Stimulated activated CD4-positive, alpha-beta T cell treated with anti-CD3 and anti-CD28 coated beads, Interleukin-4, amount 100 ng/mL, for 48 hours (primary cell): Measurements from ENCODE around the gene HSPB2.

Experiments used
- DNase-seq, 2 donors: peaks; one replicate each; pipeline ENCODE4 v3.0.0-alpha.2; 2020; ENCODE audit warnings: low read depth in 2 of 2

The HSPB2 gene

DNA sequence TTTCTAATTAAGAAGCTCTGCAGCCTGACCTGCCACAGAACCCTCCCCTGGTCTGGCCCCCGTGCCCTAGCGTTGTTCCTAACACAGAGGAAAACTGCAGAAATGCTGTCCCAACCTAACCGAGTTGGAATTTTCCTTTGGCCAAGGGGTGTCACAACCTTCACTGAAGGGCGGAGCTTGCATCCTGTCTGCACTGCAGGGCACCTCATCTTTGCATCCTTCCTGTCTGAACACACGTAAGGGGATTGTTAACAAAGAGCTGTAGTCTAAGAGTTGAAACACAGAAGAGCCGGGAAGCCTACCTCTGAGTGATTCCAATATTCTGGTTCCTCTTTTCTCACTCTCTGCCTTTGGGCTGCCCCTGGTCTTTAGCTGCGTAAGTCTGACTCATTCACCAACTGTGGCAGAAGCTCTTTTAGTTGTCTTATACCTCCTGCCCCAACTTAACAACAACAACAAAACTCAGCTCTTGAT, 26.2 kb downstream of the HSPB2 start:
- no peak for DNase-seq

DNA sequence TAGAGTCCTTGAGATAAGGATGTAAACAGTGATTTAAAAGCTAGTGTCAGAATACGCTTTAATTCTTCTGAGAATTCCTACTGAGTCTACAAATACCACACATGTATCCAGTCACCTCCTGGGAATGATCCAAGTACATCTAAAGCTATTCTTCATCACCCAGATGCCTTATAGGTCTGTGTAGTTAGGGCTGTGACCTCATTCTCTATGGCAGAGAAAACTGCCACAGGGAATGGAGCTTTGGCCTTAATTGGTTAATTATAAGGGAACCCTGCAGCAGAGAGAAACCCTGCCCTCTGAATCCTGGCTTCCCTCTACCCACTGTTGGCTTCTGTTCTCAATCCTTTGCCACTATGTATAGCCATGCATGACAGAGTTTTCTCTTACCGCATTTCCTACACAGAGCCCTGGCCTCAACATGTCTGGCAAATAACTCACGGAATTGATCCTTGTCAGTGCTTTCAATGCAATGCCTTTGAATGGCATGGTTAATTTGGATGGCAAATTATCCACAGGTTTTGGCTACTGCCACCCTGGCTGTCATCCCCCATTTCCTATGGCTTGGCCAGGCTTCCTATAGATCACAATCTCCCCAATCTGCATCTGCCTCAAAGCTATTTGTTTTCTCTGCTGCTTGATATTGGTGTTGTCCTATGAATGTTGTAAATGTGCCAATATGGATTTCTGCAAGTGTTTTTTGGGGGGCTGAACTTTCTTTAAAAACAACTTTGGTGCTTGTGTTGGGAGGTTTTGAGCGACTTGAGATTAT, 27.5 kb downstream of the HSPB2 start:
- DNase-seq, result no peak

DNA sequence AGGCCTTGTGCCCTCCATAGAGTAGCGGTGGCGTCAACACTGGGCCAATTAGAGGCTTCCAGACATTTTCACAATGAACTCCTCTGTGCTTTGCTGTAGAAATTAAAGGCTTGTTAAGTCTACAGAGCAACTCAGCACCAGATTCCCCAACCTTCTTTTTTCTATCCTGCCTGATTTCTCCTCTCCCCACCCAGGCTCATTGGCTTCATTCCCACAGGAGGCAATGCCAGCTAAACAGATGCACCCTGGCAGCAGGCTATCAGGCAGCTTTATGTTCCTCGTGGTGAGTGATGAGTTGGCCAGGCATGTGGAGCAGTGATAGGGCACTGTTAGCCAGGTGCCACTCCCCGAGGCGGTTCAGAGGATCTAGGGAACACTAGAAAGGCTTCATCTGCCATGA, 29.4 kb downstream of the HSPB2 start:
- DNase-seq, result no peak

DNA sequence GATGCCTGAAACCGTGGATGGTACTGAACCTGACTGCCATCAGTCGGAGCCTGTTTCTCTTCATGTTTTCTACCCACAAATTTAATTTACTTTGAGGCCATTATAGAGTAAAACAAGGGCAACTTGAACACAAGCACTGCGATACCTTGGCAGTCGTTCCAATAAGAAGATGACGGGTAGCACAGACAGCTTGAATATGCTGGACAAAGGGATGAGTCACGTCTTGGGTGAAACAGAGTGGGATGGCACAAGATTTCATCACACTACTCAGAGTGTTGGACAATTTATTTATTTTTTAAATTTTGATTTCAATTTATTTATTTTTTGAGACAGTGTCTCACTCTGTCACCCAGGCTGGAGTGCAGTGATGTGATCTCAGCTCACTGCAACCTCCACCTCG, 30.3 kb downstream of the HSPB2 start:
- DNase-seq, result no peak

DNA sequence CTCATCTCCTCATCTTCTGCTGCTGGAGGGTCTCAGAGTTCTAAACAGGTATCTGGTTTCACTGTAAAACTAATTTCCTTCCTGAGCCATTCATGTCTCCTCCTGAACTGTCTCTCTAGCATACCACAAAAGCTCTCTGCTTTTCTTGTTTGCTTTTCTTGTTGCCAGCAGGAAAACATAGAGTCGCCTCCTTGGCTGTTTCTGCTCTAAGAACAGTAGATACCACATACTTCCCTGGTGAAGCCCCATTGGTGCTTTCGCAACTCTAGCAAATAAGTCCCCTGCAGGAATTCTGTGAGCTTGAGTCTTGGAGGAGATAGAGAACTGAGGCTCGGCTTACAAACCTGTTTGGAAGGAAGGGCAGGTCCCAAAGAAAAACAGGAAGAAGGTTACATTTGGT, 31.6 kb downstream of the HSPB2 start:
- DNase-seq, result no peak

DNA sequence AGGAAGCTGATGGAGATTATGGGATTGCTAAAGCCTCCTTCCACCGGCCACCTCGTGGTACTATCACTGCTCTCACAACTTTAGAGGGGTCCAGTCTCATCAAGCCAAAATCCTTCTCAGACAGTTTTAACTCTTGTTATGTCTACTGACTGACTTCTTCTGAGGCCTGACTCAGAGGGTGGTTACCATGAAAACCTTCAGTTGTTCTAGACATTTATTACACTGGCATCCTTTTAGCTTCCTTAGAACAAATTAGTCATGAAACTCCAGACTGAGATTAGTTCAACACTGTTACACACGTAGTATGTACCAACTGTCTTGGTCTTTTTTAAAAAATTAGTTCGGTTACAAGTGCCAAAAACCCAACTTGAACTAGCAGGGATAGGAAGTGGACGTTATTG, 32.1 kb downstream of the HSPB2 start:
- DNase-seq, result no peak

- no peak for DNase-seq
These were observed 32.7 kb downstream of the HSPB2 start for GRCh38 chr11:111945198-111945597.

- DNase-seq, result no peak
These were observed 34.0 kb downstream of the HSPB2 start for GRCh38 chr11:111946499-111946898.

- DNase-seq, result no peak
These were observed 34.6 kb downstream of the HSPB2 start for GRCh38 chr11:111947143-111947542.

- no peak for DNase-seq
These were observed 37.2 kb downstream of the HSPB2 start for GRCh38 chr11:111949519-111950426.

DNA sequence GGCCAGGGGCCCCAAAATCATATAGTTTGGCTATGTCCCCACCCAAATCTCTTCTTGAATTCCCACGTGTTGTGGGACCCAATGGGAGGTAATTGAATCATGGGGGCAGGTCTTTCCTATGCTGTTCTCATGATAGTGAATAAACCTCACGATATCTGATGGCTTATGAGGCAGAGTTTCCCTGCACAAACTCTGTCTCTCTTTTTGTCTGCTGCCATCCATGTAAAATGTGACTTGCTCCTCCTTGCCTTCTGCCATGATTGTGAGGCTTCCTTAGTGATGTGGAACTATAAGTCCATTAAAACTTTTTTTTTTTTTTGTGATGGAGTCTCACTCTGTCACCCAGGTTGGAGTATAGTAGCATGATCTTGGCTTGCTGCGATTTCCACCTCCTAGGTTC, 39.0 kb downstream of the HSPB2 start:
- DNase-seq, result no peak

GRCh38 chr11:111954154-111954553, 41.6 kb downstream of the HSPB2 start:
- no peak for DNase-seq

DNA sequence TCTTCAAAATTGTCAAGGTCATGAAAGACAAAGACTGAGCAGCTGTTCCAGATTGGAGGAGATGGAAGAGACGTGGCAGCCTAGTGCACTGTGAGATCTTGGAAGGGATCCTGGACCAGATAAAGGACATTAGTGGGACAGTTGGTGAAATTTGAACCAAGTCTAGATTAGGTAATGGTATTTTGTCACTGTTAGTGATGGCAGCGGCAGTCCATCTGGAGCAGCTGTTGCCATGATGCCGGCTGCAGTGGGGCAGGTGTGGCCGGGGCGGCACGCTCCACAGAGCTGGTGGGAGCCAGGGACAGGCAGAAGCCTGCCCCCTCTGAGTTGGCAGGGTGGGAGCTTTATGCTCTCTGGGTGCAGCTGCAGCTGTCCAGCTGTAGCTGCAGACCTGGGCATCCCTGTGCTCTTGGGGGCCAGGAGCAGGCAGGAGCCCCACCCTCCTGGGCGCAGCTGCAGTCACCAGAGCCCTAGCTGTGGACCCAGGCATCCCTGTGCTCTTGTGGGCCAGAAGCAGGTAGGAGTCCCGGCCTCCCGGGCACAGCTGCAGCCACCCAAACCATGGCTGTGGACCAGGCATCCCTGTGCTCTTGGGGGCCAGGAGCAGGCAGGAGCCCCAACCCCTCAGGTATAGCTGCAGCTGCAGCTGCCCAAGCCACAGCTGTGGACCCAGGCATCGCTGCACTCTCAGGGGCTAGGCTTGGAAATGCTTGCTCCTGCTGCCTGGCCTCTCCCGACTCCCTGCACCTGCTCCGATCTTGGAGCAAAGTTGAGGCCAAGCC, 45.3 kb downstream of the HSPB2 start:
- DNase-seq, result no peak

GRCh38 chr11:111960916-111961315, 48.4 kb downstream of the HSPB2 start:
- no peak for DNase-seq

DNA sequence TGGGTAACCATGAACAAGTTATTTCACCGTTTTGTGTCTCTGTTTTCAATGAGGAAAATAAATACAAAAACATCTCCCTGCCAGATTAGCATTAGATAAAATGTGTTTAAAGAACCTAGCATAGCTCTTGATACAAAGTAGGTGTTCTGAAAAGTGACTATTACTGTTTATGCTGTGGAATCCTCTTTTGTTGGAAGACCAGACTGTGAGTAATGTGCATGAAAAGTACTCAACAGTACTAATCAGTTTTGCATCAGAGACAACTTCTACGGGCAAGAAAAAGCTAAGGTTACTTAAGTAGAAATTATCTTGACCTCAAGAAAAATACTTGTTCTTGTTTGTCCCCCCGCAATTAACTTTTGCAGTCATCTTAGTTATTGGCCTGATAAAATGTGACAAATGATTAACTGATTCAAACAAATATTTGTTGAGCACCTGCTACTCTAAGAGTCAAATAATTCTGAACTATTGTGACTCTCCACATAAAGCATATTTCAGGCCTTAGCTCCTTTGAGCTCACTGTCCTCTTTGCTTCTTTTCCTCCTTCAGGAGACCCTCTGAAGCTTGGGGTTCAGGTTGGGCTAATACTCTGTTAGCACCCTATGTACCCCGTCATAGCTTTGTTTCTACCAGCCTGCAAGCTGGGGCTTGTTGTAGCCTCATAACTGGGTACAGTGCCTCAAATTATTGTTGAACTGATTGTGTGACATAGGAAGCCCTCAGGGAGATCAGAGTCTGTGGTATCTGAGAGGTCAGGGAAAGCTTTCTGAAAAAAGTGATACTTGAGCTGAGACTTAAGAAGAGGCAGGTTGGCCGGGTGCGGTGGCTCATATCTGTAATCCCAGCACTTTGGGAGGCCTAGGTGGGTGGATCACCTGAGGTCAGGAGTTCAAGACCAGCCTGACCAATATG, 49.1 kb downstream of the HSPB2 start:
- DNase-seq, result no peak
